RCC 7860 (cell line): ENCODE measurements around the gene RABL6.
"Not testable (repeated sequence)": the region's sequence is repeated elsewhere in the genome, so short reads cannot be mapped to it uniquely, and the experiment has no call there.

Experiments
- DNase-seq: peaks from one replicate; pipeline ENCODE4 v3.0.0-alpha.2; 2015; ENCODE audit warnings: low spot score
- FAIRE-seq: peaks from 2 replicates; lab custom pipeline; 2012; peaks lifted over from hg19 to GRCh38; lab: Jason Lieb, UNC

Gene RABL6

DNA sequence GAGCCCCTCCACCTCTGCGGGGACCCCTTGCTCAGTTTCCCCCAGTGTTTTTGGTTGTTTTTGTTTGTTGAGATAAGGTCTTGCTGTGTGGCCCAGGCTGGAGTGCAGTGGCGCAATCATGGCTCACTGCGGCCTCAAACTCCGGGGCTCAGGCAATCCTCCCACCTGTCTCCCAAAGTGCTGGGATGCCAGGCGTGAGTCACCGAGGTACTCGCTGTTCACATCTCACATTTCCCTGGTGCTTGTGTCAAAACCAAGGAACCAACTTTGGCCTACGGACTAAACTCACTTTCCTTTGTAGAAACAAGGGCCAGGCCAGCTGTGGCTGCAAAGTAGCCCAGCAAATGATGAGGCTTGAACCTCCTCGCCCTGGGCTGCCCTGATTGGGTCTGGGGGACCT lies 24.8 kb downstream of the RABL6 start:
- no peak for FAIRE-seq
- DNase-seq = no peak

GRCh38 chr9:136833381-136834048 lies 25.8 kb downstream of the RABL6 start:
- FAIRE-seq, DNase-seq: not testable (repeated sequence)

DNA sequence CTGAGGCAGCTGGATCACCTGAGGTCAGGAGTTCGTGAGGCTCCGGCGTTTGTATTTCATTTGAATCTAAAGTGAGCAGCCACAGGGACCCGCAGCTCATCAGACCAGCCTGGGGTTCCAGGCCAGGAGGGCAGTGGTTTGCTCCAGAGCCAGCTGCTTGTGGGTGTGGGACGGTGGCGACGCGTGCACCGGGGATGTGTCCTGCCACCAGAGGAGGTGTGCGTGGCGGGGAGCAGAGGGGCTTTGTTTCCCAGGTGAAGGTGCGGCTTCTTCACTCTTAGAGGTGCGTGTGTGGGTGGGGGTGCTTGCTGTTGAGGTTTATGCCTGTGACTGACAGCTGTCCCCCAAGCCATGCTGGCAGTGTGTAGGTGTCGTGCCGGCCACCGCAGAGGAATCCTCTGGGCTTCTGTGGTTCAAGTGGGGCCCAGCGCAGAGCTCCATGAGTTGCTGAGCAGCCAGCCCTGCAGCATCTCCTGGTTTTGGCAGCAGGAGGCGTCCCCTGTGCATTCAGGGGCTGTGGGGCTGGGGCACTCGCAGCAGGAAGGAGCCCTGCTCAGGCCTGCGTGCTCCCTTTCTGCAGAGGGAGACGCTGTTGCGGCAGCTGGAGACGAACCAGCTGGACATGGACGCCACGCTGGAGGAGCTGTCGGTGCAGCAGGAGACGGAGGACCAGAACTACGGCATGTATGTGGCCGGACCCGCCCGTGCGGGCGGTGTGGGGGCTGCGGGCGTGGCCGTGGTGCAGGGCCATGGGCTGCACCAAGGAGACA lies 27.6 kb downstream of the RABL6 start:
- FAIRE-seq (no peak), DNase-seq (no peak)

DNA sequence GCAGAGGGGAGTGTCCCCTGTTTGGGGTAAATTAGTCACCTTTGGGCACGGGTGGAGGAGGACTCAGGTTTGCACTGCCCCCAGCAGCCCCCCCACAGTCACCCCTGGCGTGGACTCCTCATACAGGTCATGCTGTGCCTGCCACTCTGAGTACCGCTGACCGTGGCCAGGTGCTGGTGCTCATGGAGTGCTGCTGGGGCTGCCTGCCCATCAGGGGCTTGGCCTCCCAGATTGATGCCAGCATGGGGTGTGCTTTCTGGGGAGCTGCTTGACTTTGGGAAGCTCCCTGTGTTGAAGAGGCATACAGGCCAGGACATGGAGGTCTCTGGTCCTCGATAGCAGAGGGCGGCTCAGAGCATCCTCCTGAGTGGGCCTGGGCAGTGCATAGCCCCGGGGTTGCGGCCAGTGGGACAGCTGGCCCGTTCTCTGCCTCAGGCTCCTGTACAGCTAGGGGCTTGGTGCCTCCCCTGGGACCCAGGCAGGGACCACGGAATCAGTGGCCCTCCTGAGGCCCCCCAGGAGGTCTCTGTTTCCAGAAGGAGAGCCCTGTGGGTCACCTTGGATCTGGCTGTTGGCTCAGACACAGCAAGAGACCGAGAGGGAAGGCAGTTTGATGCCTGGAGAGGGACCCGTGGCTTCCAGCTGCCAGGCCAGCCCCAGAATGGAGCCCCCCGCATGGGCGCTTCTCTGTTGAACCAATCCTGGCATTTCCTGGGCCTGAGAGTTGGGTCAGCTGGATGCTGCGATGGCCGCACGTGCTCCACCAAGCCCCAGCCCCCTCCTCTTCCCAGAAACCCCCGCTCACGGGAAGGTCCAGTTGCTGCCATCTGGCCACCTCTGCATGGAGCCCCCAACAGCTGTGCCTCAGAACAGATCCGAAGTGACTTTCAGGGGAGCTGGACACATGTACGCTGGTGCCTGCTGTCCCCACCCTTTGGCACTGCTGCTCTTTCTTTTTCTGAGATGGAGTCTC lies 28.5 kb downstream of the RABL6 start:
- DNase-seq (no peak), FAIRE-seq (no peak)

DNA sequence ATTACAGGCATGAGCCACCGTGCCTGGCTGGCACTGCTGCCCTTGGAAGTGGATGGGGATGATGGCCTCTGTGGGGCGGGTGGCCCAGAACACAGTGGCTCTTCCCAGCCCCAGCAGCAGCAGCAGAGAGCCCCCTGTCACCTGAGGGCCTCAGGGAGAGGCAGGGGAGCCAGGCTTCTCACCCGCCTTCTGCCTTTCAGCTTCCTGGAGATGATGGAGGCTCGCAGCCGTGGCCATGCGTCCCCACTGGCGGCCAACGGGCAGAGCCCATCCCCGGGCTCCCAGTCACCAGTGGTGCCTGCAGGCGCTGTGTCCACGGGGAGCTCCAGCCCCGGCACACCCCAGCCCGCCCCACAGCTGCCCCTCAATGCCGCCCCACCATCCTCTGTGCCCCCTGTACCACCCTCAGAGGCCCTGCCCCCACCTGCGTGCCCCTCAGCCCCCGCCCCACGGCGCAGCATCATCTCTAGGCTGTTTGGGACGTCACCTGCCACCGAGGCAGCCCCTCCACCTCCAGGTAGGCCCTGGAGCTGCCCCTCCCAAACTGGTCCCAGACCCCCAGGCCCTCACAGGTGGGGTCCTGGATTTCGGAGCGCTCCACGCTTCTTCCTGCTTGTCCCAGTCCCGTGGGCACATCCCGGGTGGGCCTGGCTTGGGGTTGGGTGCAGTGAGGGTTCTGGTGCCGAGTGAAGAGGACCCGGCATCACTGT lies 29.6 kb downstream of the RABL6 start:
- FAIRE-seq (no peak), DNase-seq (no peak)

DNA sequence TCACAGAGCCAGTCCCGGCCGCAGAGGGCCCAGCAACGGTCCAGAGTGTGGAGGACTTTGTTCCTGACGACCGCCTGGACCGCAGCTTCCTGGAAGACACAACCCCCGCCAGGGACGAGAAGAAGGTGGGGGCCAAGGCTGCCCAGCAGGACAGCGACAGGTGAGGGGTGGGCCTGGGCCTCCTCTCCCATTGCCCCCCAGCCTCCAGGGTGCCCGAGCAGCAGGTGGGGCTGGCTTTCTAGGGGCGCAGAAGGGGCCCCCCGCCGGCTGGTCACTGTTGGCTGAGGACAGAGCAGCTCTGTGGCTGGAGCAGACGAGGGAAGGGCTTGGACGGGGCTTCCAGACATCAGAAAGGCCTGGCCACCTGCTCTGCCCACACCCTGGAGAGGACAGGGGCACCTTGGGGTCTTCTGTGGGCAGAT lies 30.1 kb downstream of the RABL6 start:
- FAIRE-seq = not testable (repeated sequence)

GRCh38 chr9:136838314-136839228 lies 30.8 kb downstream of the RABL6 start:
- FAIRE-seq (no peak), DNase-seq (no peak)

More for the DNA sequence above, 30.1 kb downstream of the RABL6 start:
- DNase-seq = not testable (repeated sequence)

- DNase-seq (no peak), FAIRE-seq (no peak)
Measured at GRCh38 chr9:136839229-136840139, 31.7 kb downstream of the RABL6 start.

GRCh38 chr9:136840140-136840876 lies 32.6 kb downstream of the RABL6 start:
- no peak for DNase-seq
- no peak for FAIRE-seq

DNA sequence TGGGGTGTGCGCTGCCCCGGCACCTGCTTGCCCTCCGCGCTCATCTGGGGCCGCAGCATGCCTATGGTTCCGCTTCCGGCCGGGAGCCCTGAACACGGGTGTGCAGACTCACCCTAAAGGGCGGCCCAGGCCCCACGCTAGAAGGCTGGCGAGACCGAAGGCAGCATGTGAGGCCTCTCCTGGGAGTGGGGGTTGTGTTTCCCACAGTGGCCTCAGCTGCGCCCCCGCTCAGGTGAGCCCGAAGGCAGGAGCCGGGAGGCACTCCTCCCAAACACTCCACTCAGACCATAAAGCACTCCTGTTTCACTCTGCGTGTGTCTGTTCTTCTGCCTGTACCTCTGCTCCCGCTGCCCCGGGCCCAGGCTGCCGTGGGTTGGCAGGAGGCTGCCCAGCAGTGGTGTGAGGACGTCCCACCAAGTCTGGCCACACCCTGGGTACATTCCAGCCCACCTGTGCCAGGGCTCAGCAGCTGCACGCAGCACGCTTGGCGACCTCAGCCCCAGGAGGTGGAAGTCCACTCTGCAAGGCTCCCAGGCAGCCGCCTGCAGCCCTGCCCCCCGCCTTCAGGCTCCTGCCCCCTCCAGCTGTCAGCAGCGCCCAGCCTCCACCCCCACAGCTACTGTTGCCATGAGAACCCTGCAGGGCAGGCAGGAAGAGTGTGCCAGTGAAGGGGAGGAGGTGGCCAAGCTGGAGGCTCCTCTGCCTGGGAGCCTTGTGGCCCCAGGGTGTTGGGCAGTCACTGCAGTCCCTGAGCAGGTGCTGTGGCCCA lies 33.3 kb downstream of the RABL6 start:
- peak; percentile 84 for DNase-seq
- FAIRE-seq = peak; percentile 69

GRCh38 chr9:136841646-136842379 lies 34.1 kb downstream of the RABL6 start:
- peak; percentile 22 for DNase-seq
- not testable (repeated sequence) for FAIRE-seq

GRCh38 chr9:136842380-136842948 lies 34.7 kb downstream of the RABL6 start, which contains the start of gene AJM1:
Gene AJM1, plus strand, starts transcription at chr9:136842478. Its CDS starts 1,937 bp downstream, at chr9:136844415.
- DNase-seq (peak; percentile 66), FAIRE-seq (peak; percentile 25)

GRCh38 chr9:136843159-136843800 lies 35.5 kb downstream of the RABL6 start:
- FAIRE-seq, DNase-seq: not testable (repeated sequence)

DNA sequence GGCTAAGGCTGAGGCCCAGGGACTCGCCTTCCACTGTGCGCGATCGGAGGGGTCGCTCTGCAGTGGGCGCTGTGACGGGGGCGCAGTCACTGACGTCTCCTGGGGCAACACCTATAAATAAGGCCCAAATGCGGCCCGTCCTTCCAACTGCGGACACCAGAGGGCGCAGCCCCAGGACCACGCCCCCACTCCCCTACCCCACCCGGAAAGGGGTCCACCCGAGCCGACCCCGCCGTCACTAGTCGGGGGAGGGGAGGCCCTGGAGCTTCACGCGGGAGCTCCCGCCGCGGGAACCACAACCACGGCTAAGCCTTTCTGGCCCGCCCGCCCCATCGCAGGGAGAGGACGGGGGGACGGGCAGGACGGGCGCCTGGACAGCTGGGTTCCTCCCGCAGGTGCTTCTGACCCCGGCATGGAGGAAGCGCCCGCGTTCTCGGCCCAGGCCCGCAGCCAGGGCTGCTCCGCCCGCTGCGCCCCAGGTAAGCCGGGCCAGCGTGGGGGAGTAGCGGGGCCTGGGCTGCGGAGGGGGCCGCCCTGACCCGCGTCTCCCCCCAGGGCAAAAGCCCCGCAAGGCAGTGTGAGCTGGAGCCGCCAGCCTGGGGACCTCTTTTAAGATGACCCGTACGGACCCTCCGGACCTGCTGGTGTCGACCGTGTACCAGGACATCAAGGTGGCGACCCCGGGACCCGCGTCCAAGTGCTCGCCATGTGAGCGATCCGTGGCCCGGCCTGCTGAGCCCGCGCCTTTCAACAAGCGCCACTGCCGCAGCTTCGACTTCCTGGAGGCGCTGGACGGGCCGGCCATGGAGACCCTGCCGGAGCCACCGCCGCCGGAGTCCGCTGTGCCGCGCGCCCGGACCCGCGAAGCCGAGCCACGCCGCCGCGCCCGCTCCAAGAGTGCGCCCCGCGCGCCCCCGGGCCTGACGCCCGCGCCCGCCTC lies 36.3 kb downstream of the RABL6 start:
- DNase-seq, FAIRE-seq: not testable (repeated sequence)
